Metanephros (tissue), 2 donors: ENCODE results near the gene PRDX3. TPM values are rescaled to one million over a fixed set of nuclear protein-coding genes. Genes with fewer than 3 reads are reported as not detected.

ENCODE experiments used
- small RNA-seq: library from RNA; depleted of rRNA; stranded (forward); fragments of <200 nt; gene quantifications from one replicate; pipeline ENCODE3, GENCODE V24; 2014; ENCODE audit warnings: low replicate concordance
- total RNA-seq: library from RNA; depleted of rRNA; stranded (reverse); fragments of >200 nt; gene quantifications from one replicate; pipeline ENCODE4 v1.2.3, GENCODE V29; 2014

The PRDX3 gene
- 180 TPM for total RNA-seq

GRCh38 chr10:119178372-119179119 lies at the start of gene PRDX3:
Gene PRDX3 (minus strand): TSS chr10:119178812. CDS start chr10:119178790, 22 bp downstream.

GRCh38 chr10:119207366-119207666 lies 28.7 kb upstream of the PRDX3 start, which contains the start of gene GRK5:
Gene GRK5 (plus strand): TSS chr10:119207571. CDS start chr10:119207918, 347 bp downstream.

GRCh38 chr10:119165171-119166117 lies 13.2 kb downstream of the PRDX3 start, which contains the start of gene SFXN4:
Gene SFXN4 (minus strand): TSS chr10:119165714. CDS start chr10:119165647, 67 bp downstream.

Small RNA genes lying within 50 kb of the gene (small RNA-seq; reads per million reads assigned to genes)
- not detected for gene RN7SL749P

Other genes starting within 250 kb of the PRDX3 start
- 1.9 TPM for gene NANOS1, start 149.1 kb downstream of the PRDX3 start, total RNA-seq
- gene EIF3A, start 98.0 kb downstream of the PRDX3 start, total RNA-seq, result 86.9 TPM
- 37.8 TPM for gene DENND10, start 74.7 kb downstream of the PRDX3 start, total RNA-seq
- gene SFXN4, start 13.1 kb downstream of the PRDX3 start, total RNA-seq, result 18.0 TPM
- 12.4 TPM for gene GRK5, start 28.8 kb upstream of the PRDX3 start, total RNA-seq